ENCODE data around the gene ICA1. TPM values are rescaled to one million over a fixed set of nuclear protein-coding genes. Genes with fewer than 3 reads are reported as not detected.

The ICA1 gene
- total and polyA plus RNA-seq, 2 of the 4 experiments (the other 2 are of a cell fraction): not detected

DNA sequence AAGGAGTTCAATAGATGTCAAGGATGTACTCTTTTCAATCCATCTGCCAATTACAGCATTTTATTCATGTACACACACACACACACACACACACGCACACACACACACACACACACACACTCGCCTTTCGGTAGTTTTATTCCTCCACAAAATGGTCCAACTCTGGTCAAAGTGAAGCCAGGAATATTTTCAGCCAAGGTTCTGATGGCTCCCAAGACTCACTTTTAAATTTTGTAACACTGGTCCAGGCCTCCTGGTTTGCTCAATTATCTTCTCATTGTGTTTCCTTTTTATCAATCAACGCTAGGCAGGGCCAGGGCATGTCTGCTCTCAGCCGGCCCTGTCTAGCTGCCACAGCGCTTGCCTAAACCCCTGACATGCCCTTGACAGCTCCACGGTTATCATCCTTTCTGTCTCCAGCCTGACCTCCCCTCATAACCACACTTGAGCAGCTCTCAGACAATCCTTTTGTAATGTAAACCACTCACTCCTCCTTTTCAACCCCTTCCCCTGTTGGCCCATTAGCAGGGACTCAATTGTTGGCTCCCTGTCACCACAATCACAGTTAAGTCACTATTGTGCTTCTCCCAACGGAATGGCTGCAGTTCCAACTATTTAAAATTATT lies 115.1 kb downstream of the ICA1 start:
- Histone ChIP-seq H3K9me1 (ENCODE audit: insufficient read depth, low read length) (no peaks in the 10 kb centered on the region), H3K23ac (ENCODE audit: low read depth, low read length) (no peak overlapping the region), H4K8ac (ENCODE audit: low read depth in 2 of 2, low read length in 2 of 2) (no peak overlapping the region), H2BK15ac (ENCODE audit: low read depth, low read length) (no peak overlapping the region), H4K5ac (ENCODE audit: low read depth, low read length) (no peak overlapping the region), H2BK120ac (ENCODE audit: low read depth, low read length) (no peak overlapping the region), H2BK5ac (ENCODE audit: low read depth, low read length, poor library complexity, severe bottlenecking) (no peak overlapping the region), H2AK5ac (ENCODE audit: low read depth, low read length) (no peak overlapping the region), H3K27me3 (ENCODE audit: control insufficient read depth, insufficient read depth, low read length) (no peaks in the 10 kb centered on the region; the same call in 1 of the 2 replicates), H2BK20ac (ENCODE audit: low read depth, low read length) (no peak overlapping the region), H3K4me1 (ENCODE audit: control insufficient read depth, insufficient read depth, low read length) (no peaks in the 10 kb centered on the region), H3K27ac (ENCODE audit: insufficient read depth, low read length) (no peak overlapping the region), H3K4ac (ENCODE audit: low read depth, low read length) (no peak overlapping the region), H2AK9ac (replicated peaks; ENCODE audit: low read depth, low read length, poor library complexity) (no peak overlapping the region), H4K91ac (ENCODE audit: insufficient read depth, low read depth, low read length) (no peak overlapping the region), H3K4me2 (ENCODE audit: low read depth, low read length) (no peak overlapping the region), H3K9me3 (ENCODE audit: control insufficient read depth, insufficient read depth, low read length) (no peaks in the 10 kb centered on the region), H4K20me1 (ENCODE audit: insufficient read depth, low read length) (no peaks in the 10 kb centered on the region), H3K56ac (ENCODE audit: extremely low read depth, insufficient read depth, low read length) (no peak overlapping the region), H3K79me1 (ENCODE audit: low read depth in 1 of 2, low read length in 2 of 2) (no peaks in the 10 kb centered on the region), H3K9ac (ENCODE audit: low read depth, low read length) (no peak overlapping the region), H2AFZ (replicated peaks; ENCODE audit: low read length, poor library complexity) (no peak overlapping the region), H3K4me3 (ENCODE audit: insufficient read depth, low read depth, low read length) (no peak overlapping the region), H3K36me3 (ENCODE audit: control insufficient read depth, insufficient read depth, low read length) (no peaks in the 10 kb centered on the region), H3K18ac (ENCODE audit: low read depth, low read length) (no peak overlapping the region), H3K14ac (replicated peaks; ENCODE audit: low read depth, low read length) (no peak overlapping the region)
- WGBS, 2 experiments (ENCODE audit: extremely low coverage in 2 of 2, insufficient read length in 1 of 2): 27% methylated on average over 3 of the region's 8 CpGs; no CpG with 5 or more reads in 1 of the 2 experiments
- no peak for TF ChIP-seq BHLHE40 (IDR thresholded peaks at IDR 0.05; ENCODE audit: low read depth, low read length)
- no peak for TF ChIP-seq RFX5 (IDR thresholded peaks at IDR 0.05; ENCODE audit: low read depth, low read length)
- TF ChIP-seq CHD1 (IDR thresholded peaks at IDR 0.05; ENCODE audit: low read depth, low read length): no peak
- no peak for TF ChIP-seq MXI1 (IDR thresholded peaks at IDR 0.05; ENCODE audit: borderline replicate concordance, low read depth, low read length)
- no peak for TF ChIP-seq SMC3 (IDR thresholded peaks at IDR 0.05; ENCODE audit: low read depth, low read length)
- no peak for TF ChIP-seq MAFK (IDR thresholded peaks at IDR 0.05; ENCODE audit: low read depth, low read length)
- TF ChIP-seq, protein P1, sequence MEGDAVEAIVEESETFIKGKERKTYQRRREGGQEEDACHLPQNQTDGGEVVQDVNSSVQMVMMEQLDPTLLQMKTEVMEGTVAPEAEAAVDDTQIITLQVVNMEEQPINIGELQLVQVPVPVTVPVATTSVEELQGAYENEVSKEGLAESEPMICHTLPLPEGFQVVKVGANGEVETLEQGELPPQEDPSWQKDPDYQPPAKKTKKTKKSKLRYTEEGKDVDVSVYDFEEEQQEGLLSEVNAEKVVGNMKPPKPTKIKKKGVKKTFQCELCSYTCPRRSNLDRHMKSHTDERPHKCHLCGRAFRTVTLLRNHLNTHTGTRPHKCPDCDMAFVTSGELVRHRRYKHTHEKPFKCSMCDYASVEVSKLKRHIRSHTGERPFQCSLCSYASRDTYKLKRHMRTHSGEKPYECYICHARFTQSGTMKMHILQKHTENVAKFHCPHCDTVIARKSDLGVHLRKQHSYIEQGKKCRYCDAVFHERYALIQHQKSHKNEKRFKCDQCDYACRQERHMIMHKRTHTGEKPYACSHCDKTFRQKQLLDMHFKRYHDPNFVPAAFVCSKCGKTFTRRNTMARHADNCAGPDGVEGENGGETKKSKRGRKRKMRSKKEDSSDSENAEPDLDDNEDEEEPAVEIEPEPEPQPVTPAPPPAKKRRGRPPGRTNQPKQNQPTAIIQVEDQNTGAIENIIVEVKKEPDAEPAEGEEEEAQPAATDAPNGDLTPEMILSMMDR (conservative IDR thresholded peaks at IDR 0.05; ENCODE audit: low read depth, low read length): no peak
- TF ChIP-seq, protein P2, sequence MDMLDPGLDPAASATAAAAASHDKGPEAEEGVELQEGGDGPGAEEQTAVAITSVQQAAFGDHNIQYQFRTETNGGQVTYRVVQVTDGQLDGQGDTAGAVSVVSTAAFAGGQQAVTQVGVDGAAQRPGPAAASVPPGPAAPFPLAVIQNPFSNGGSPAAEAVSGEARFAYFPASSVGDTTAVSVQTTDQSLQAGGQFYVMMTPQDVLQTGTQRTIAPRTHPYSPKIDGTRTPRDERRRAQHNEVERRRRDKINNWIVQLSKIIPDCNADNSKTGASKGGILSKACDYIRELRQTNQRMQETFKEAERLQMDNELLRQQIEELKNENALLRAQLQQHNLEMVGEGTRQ (IDR thresholded peaks at IDR 0.05; ENCODE audit: low read depth, low read length): no peak
- no peak for TF ChIP-seq CEBPB (IDR thresholded peaks at IDR 0.05; ENCODE audit: low read depth, low read length)
- ChIA-PET POLR2A (ENCODE audit: unreplicated experiment) (no interaction called here), CTCF (no interaction called here)
- in situ Hi-C loops (cut with MboI; ENCODE audit: low sequenced_read_pairs) (no loop called here), intact Hi-C loops (cut with micrococcal nuclease) (no loop called here), dilution Hi-C loops (cut with HindIII; ENCODE audit: low sequenced_read_pairs, unreplicated experiment) (no loop called here)
- DNase-seq (no peak), ATAC-seq (ENCODE audit: low read depth) (no peak)
- no TSS peak for BruUV-seq (replicated peaks)

All from IMR-90 (cell line).